Endodermal cell (in vitro differentiated cells): ENCODE measurements around the gene GGT5. TPM values are rescaled to one million over a fixed set of nuclear protein-coding genes. Genes with fewer than 3 reads are reported as not detected.
"Not testable (repeated sequence)": the region's sequence is repeated elsewhere in the genome, so short reads cannot be mapped to it uniquely, and the experiment has no call there.

ENCODE experiments used
- DNase-seq: peaks from one replicate; pipeline ENCODE4 v3.0.0-alpha.2; 2017
- H3K27ac ChIP-seq: 2 replicates; pipeline ENCODE4 v1.5.1; 2013; ENCODE audit warnings: mild to moderate bottlenecking, low read depth, low read length, moderate library complexity
- H3K27me3 ChIP-seq: 2 replicates; pipeline ENCODE4 v1.6.1; 2013; ENCODE audit warnings: mild to moderate bottlenecking, low read length, moderate library complexity; ENCODE audit not compliant: insufficient read depth, control insufficient read depth, poor library complexity, severe bottlenecking
- H3K36me3 ChIP-seq: 2 replicates; pipeline ENCODE4 v1.7.0; 2013; ENCODE audit warnings: mild to moderate bottlenecking, low read length, moderate library complexity; ENCODE audit not compliant: control insufficient read depth, insufficient read depth
- H3K4me1 ChIP-seq: one replicate; pipeline ENCODE4 v1.7.0; 2013; ENCODE audit warnings: low read length; ENCODE audit not compliant: control insufficient read depth, insufficient read depth
- H3K4me3 ChIP-seq: 2 replicates; pipeline ENCODE4 v1.5.1; 2013; ENCODE audit warnings: mild to moderate bottlenecking, low read length, moderate library complexity
- H3K9ac ChIP-seq: 2 replicates; pipeline ENCODE4 v1.6.1; 2013; ENCODE audit warnings: mild to moderate bottlenecking, low read length, moderate library complexity; ENCODE audit not compliant: poor library complexity, severe bottlenecking; ENCODE audit errors: extremely low read depth
- H3K9me3 ChIP-seq: 2 replicates; pipeline ENCODE4 v1.6.1; 2013; ENCODE audit warnings: mild to moderate bottlenecking, low read length, moderate library complexity; ENCODE audit not compliant: control insufficient read depth
- H3K27ac Mint-ChIP-seq: 2 replicates; pipeline ENCODE4 v1.8.0; 2020; ENCODE audit warnings: mixed read lengths
- H3K27me3 Mint-ChIP-seq: 2 replicates; pipeline ENCODE4 v1.8.0; 2021; ENCODE audit warnings: mild to moderate bottlenecking, mixed read lengths; ENCODE audit not compliant: insufficient read depth
- H3K36me3 Mint-ChIP-seq: 2 replicates; pipeline ENCODE4 v1.8.0; 2020; ENCODE audit warnings: low read depth, mixed read lengths
- H3K4me1 Mint-ChIP-seq: 2 replicates; pipeline ENCODE4 v1.8.0; 2020; ENCODE audit warnings: mixed read lengths
- H3K4me3 Mint-ChIP-seq: 2 replicates; pipeline ENCODE4 v1.8.0; 2020; ENCODE audit warnings: mild to moderate bottlenecking, moderate library complexity, mixed read lengths
- H3K9me3 Mint-ChIP-seq: 2 replicates; pipeline ENCODE4 v1.8.0; 2020; ENCODE audit warnings: mild to moderate bottlenecking, mixed read lengths
- CTCF ChIP-seq: fragments of 200-600 bp; sonication (generic); conservative IDR thresholded peaks from 2 replicates; pipeline ENCODE4 v1.5.0; 2021; ENCODE audit warnings: antibody characterized with exemption, mild to moderate bottlenecking
- WGBS, 2 experiments: methylation state at CpG; one replicate each; pipeline versions ENCODE4 v1.1.5 to v1.1.7; 2013; ENCODE audit warnings: missing lambda C conversion rate in 2 of 2, mixed read lengths in 1 of 2; ENCODE audit not compliant: insufficient coverage in 1 of 2, insufficient read length in 1 of 2; 5-methylcytosine and 5-hydroxymethylcytosine counted together
- total RNA-seq, 2 donors: library from RNA; stranded (reverse); fragmentation: NEBNext Ultra II Directional in 1 of 2; extraction: Animal tissue kit (Norgen Biotek cat#: 25700) in 1 of 2; gene quantifications; 2 replicates in 1 of 2; 3 replicates in 1 of 2; pipeline ENCODE4 v1.2.1, GENCODE V29; 2021

GGT5 gene
- total RNA-seq, 2 donors from 2014 or later: 0.29 TPM; not detected in 1

GRCh38 chr22:24270556-24271385, 25.9 kb upstream of the GGT5 start, which contains the start of gene SPECC1L:
SPECC1L (plus strand) TSS chr22:24270831; CDS start chr22:24302232, 31,401 bp downstream.
- H3K27me3 Mint-ChIP-seq: no peaks in the 10 kb centered on the region
- no peaks in the 10 kb centered on the region for H3K27me3 ChIP-seq
- H3K9ac ChIP-seq: peak within 1 kb of the TSS; percentile 93
- peak within 1 kb of the TSS; percentile 70 for H3K4me3 Mint-ChIP-seq
- no peaks in the 10 kb centered on the region for H3K9me3 Mint-ChIP-seq
- no peaks in the 10 kb centered on the region for H3K36me3 ChIP-seq
- peak within 1 kb of the TSS; percentile 100 for H3K4me3 ChIP-seq
- H3K4me1 Mint-ChIP-seq: peaks cover 33% of the 10 kb centered on the region
- DNase-seq: peak; percentile 98
- peak within 1 kb of the TSS; percentile 92 for H3K27ac Mint-ChIP-seq
- H3K9me3 ChIP-seq: no peaks in the 10 kb centered on the region
- WGBS, 2 experiments: 0% methylated on average over 42 to 89 of the region's 89 CpGs
- TF ChIP-seq CTCF: peak; percentile 22
- no peaks in the 10 kb centered on the region for H3K4me1 ChIP-seq
- peaks cover 4% of the 10 kb centered on the region for H3K36me3 Mint-ChIP-seq
- peak within 1 kb of the TSS; percentile 90 for H3K27ac ChIP-seq

- not testable (repeated sequence) for H3K27me3 ChIP-seq, DNase-seq, H3K36me3 Mint-ChIP-seq, H3K27ac ChIP-seq, H3K36me3 ChIP-seq, H3K9me3 ChIP-seq, H3K4me3 Mint-ChIP-seq, H3K4me3 ChIP-seq, H3K27me3 Mint-ChIP-seq, H3K9me3 Mint-ChIP-seq, H3K9ac ChIP-seq, H3K27ac Mint-ChIP-seq, H3K4me1 ChIP-seq, H3K4me1 Mint-ChIP-seq
- 90 to 93% methylated on average over 4 to 6 of the region's 6 CpGs for whole genome bisulfite sequencing, 2 experiments
These were observed 21.6 kb upstream of the GGT5 start for GRCh38 chr22:24266495-24266894.

- peak; percentile 30 for DNase-seq
- no peaks in the 10 kb centered on the region for H3K9me3 Mint-ChIP-seq
- no peaks in the 10 kb centered on the region for H3K27me3 Mint-ChIP-seq
- H3K27me3 ChIP-seq: no peaks in the 10 kb centered on the region
- no peak overlapping the region for H3K9ac ChIP-seq
- H3K4me3 ChIP-seq: no peak overlapping the region
- H3K4me1 ChIP-seq: no peaks in the 10 kb centered on the region
- no peaks in the 10 kb centered on the region for H3K36me3 Mint-ChIP-seq
- no peaks in the 10 kb centered on the region for H3K9me3 ChIP-seq
- no peak for TF ChIP-seq CTCF
- H3K4me3 Mint-ChIP-seq: no peak overlapping the region
- H3K27ac Mint-ChIP-seq: no peak overlapping the region
- H3K36me3 ChIP-seq: no peaks in the 10 kb centered on the region
- peaks cover 8% of the 10 kb centered on the region for H3K4me1 Mint-ChIP-seq
- no peak overlapping the region for H3K27ac ChIP-seq
These were observed 20.9 kb upstream of the GGT5 start for GRCh38 chr22:24265734-24266133.

- H3K9ac ChIP-seq, H3K27ac Mint-ChIP-seq, H3K4me3 Mint-ChIP-seq, H3K4me1 ChIP-seq, H3K27me3 Mint-ChIP-seq, H3K9me3 Mint-ChIP-seq, H3K9me3 ChIP-seq, DNase-seq, H3K36me3 ChIP-seq, H3K4me3 ChIP-seq, H3K36me3 Mint-ChIP-seq, H3K4me1 Mint-ChIP-seq, H3K27ac ChIP-seq, H3K27me3 ChIP-seq: not testable (repeated sequence)
- WGBS, 2 experiments: 88% methylated on average over 1 of the region's 9 CpGs; no CpG with 5 or more reads in 1 of the 2 experiments
These were observed 19.5 kb upstream of the GGT5 start for GRCh38 chr22:24264329-24264896.

- not testable (repeated sequence) for H3K4me1 ChIP-seq, H3K4me3 ChIP-seq, H3K4me1 Mint-ChIP-seq, H3K4me3 Mint-ChIP-seq, H3K27me3 Mint-ChIP-seq, H3K9ac ChIP-seq, DNase-seq, H3K36me3 ChIP-seq, H3K27ac ChIP-seq, H3K9me3 Mint-ChIP-seq, H3K27me3 ChIP-seq, H3K36me3 Mint-ChIP-seq, H3K9me3 ChIP-seq, H3K27ac Mint-ChIP-seq
- WGBS, 2 experiments: 93 to 95% methylated on average over 9 to 15 of the region's 19 CpGs
These were observed 18.6 kb upstream of the GGT5 start for GRCh38 chr22:24263479-24263878.
